ENCODE data around the gene LZTR1. TPM values are rescaled to one million over a fixed set of nuclear protein-coding genes. Genes with fewer than 3 reads are reported as not detected.
"Not testable (repeated sequence)": the region's sequence is repeated elsewhere in the genome, so short reads cannot be mapped to it uniquely, and the experiment has no call there.

LZTR1 gene
- total RNA-seq, 1 donor from 2014 or later, result 38.4 TPM

DNA sequence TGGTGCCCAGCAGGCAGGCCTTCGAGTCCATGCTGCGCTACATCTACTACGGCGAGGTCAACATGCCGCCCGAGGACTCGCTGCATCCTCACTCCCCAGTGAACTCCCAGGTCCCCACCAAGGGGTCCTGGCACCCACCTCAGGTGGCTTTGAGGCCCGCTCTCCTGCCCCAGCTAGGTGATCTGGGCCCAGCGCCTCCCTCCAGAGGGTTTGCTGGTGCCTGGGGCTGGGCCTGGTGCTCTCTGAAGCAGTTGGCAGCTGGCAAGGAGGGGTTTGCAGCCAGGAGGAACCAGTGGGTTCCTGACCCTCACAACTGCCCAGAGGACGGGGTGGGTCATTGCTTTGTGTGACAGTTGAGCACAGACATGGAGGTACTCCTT lies 13.9 kb downstream of the LZTR1 start:
- DNase-seq (ENCODE audit: low read depth in 2 of 2), result no peak

DNA sequence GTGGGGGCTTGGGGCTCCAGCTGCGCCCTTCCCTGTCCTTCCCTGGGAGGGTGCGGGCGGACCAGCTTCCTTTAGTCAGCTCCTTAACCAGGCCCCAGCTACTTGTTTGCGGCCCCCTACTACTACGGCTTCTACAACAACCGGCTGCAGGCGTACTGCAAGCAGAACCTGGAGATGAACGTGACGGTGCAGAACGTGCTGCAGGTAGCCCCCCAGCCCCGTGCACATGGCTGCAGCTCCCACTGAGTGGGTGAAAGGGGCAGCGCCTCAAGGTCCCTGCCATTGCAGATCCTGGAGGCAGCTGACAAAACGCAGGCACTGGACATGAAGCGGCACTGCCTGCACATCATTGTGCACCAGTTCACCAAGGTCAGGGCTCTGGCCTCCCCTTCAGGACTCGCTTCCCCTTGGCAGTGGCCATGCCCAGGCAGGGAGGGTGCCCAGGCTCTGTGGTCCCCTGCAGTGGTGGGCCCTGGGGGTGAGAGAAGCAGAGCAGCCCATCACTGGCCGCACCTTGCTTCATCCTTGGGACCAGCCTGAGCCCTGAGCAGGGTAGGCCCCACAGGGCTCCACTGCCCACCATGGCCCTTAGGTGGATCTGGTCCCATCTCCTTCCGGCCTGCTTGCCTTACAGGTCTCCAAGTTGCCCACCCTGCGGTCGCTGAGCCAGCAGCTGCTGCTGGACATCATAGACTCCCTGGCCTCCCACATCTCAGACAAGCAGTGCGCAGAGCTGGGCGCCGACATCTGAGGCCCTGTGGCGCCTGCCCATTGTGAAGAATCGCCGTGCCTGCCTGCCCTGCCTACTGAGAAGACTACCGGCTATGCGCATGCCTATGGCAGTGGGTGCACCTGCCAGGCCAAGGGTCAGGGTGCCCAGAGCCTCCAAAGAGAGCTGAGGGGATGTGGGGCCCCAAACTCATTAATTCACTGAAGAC lies 14.8 kb downstream of the LZTR1 start:
- DNase-seq (ENCODE audit: low read depth in 2 of 2), result no peak

DNA sequence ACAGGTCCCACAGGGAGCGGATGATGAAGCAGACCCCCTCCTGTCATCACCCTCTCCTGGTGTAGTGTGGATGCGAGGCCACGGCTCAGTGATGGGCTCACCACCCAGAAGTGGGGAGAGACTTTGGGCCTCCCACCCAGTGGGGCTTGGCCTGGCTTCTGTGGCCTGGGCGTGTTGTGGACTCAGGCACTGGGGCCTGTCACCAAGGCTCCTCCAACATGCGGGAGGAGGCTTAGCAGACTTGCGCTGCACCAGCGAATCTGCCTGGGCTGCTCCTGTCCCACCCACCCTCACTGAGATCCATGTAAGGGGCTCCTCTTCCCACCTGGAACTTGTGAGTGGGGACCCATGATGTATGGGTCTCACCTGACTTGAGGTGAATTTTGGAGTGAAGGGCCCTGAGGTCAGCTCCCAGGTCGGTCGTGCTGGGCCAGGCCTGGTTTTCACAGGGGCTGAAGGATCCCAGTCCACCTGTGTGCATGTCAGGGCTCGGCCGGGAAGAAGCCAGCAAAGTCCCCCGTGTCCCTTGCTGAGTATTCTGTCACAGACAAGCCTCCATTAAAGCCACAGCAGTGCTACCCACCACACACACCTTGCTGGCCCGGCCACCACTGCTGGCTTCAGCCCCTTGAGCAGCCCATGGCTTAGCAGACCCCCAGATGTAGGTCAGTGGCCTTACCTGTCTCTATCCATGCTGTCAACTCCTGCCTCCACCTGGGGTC lies 15.6 kb downstream of the LZTR1 start:
- no peak for DNase-seq (ENCODE audit: low read depth in 2 of 2)

DNA sequence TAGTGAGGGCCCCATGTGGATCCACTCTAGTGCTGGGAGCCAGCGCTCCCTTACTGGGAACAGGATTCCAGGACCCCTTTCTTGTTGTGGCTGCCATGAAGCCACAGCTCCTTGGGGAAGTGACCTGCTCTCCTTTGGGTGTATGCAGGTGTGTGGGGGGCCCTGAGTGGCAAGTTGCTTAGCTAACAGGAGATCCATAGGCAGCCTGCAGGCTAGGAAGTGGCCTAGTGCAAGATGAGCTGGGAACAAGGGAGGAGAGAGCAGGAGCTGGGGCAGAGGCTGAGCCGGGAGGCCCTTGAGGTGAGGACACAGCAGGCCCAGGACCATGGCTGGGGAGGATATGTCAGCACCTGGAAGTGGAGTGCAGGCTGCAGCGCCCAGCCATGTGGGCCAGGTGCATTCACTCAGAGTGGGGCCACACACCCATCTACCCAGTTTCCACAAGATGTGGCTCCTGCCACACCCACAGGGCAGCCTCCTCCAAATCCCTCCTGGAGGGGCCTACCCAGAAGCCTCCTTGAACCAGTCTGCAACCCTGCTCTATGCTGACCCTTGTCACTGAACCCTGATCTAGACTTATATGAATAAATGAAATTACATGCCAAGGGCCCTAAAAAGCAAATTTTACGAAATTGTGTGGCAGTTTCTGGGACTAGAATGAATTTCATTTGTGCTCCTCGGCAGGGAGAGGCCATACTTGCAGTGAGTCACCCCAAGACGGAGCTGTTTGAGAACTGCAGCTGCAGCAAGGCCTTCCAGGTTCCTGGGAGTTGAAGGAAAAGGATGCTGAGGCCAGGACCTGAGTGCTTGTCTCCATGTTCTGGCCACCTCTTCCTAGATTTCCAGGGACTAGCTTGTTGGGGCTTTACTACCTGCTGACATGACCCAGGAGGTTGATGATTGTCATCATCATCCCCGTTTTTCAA lies 16.6 kb downstream of the LZTR1 start:
- DNase-seq (ENCODE audit: low read depth in 2 of 2), result no peak

DNA sequence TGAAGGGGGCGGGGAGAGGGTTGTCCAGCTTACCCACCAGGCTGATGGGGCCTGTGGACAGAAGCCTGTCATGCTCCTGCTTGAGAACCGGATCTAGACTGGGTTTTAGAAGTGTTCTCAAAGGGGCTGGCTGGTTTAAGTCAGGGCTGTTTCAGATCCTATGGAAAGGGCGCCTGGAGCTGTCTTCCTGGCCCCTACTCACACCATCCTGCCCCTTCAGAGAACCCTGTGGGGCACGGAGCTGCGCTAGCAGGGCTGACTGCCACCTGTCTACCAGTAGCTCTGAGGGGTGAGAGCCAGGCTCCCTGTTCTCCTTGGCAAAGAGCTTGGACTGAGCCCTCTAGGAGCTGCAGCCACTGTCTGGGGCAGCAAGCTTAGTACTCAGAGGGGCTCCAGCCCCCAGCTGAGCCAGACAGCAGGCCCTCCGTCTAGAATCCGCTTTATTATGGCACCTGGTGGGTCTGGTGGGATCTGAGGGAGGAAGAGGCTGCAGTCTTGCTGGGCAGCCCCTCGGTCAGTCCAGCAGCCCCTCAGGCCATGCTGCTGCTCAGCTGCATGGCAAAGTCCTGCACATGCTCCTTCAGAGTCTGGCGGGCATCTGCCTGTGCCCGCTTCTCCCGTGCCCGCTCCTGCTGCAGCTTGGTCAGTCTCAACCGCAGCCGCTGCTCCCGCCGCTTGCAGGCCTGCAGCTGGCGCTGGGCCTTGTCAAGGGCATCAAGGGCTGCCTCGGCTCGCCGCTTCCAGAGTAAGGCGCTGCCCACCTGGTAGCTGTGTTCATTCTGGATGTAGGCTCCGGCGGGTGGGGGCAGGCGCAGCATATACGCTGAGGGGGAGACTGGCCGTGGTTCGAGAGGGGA lies 17.5 kb downstream of the LZTR1 start:
- no peak for DNase-seq (ENCODE audit: low read depth in 2 of 2)

DNA sequence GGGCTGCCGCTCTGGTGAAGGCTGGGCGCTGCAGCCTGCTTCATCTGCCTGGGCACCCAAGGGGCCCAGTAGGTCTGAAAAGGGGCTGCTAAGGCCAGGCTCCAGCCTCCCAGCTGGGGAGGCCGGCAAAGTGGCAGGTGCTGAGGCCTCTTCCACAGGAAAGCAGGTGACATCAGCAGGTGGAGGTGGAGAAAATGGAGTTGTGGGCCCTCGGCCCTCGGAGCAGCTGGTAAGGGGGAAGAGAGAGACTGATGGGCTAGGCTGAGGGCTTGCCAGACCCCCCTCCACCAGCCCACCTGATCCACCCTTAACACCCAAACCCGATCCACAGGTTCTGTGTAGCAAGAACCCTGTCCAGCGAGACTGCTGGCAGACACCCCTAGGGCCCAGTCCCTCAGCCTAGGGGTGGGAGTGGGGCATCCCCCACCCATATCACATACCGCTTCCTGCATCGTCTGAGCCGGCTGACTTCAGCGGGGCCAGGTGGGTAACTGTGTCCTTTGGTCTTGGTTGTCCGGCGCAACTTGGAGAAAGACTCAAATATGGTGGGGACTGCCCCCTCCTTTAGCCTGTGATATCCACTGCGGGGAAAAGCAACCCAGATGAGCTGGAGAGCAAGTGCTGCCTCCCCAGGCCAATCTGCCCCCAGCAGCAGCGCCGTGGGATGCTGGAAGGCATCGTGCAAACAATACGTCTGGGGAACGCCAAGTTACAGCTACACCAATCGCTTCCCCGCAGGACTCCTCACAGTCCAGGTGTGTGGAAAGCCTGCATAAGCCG lies 18.3 kb downstream of the LZTR1 start:
- no peak for DNase-seq (ENCODE audit: low read depth in 2 of 2)

DNA sequence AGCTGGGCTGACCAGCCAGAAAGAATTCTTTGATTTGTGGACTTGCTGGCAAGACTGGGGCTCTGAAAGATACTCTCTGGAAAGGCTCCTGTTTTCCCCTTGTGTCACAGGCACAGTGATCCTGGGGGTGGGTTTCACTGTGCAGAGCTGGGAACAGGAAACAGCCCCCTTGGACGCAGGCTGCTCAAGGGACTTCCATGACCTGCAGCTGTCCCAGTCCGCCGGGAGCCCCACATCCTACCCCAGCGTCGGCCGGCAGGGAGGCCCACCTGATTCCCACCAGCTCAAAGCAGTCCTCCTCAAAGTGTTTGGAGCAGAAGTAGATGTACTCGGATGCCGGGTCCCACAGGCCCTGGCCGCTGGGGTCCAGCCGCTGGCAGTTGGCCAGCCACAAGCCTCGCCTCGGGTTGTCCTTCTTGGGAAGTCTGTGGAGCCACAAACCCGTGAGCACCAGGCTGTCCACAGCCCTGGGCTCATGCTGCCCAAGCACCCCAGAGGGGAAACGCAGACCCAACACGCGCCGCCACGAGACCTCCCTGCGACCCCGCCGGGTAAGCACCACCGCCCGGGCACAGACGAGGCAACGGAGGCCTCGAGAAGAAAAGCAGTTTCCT lies 19.0 kb downstream of the LZTR1 start:
- DNase-seq (ENCODE audit: low read depth in 2 of 2), result no peak

DNA sequence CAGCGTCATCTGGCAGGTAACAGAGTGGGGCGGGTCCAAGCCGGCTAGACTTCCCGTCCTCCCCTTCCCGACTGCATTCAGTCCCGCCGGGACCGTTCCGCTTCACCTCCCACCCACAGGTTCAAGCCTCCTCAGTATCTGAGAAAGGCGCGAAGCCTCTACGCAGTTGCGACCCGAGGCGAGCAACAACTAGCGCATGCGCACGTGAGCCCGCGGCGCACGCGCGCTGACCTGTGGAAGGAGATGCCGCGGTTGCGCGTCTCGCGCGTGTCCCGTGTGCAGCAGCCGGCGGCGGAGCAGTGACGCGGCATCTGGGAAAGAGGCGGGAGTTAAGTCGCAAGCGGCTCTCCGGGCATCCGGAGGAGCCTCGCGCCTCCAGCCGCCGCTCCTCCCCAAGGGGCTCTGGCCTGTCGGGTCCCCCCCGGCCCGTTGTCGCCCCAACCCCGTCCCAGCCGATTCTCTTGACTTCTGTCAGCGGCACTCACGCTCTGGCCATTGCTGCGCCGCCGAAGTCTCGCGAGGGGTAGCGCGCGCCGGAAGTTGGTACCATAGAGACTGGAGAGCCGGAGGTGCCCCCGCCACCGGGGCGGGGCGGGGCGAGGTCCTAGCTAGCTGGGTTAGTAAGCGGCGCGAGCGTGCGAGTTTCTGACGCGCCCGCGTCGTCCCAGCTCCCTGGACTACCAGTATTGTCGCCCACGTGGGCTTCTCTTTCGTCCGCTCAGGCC lies 19.7 kb downstream of the LZTR1 start, which contains the start of gene THAP7:
Gene THAP7, minus strand, starts transcription at position 518 of the 725 bp plus-strand sequence. Its CDS starts 207 bp downstream, at position 311.
- DNase-seq (ENCODE audit: low read depth in 2 of 2), result peak; percentile 86 to 97

DNA sequence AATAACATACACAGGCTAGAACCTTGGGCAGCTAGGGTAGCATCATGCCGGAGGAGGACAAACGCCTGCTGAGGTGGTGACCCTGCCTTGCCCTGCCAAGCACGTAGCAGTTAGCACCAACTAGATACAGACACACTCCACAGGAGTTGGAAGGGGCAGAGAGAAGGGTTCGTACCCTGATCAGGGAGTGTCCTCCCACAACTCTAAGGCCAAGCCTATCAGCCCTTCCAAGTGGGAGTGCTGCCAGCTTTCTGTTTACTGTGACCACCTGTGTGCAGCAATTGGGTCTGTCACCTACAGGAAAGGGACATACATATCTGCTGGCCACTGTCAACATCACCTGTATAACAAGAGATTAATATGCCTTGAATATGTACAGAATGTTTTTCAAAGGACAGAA lies 21.7 kb downstream of the LZTR1 start:
- no peak for DNase-seq (ENCODE audit: low read depth in 2 of 2)

DNA sequence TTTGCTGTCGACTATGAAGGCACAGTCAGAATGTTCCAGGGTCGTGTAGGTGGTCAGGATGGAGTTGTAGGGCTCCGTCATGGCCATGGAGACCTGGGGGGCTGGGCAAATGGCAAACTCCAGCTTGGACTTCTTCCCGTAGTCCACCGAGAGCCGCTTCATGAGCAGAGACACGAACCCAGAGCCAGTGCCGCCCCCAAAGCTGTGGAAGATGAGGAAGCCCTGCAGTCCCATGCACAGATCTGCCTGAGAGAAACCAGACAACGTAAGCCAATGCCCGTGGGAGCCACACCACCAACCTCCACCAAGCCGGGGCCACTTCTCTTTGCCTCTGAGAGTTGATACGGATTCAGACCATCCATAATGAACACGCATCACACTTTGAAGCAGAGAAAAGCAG lies 27.1 kb downstream of the LZTR1 start:
- DNase-seq (ENCODE audit: low read depth in 2 of 2), result not testable (repeated sequence)

DNA sequence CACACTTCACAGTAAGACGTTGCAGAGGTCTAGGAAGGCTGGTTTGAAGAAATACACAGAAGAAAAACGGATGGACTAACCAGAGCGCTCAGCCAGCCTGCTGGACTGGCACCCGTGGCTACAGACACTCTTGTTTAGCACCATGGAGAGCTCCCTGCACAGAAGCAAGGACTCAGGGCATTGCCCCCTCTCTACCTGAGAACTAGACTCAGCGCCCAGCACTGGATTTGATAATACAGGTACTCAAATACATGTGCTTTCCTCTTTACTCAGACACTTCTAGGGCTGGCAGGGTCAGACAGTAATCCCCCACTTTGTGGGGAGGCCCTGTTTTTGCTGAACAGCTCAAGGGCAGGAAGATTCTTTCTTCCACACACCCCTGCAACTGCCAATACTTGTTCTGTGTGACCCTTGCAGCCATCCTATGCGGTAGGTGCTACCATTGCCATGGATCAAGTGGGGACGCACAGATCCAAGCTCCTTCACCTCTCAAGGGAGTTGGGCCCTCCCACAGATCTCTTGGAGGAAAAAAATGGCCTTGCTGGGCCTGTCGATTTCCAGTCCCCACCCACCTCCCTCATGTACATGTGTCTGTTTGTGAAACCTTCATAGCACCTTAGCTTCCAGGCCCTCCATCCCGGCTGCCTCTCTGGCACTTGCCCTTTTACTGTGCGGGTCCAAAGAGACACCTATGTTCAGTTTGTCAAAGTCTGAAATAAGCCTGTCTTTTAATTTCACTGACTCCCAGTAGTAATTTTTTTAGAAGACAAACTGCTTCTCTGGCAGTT lies 27.7 kb downstream of the LZTR1 start:
- peak; percentile 26 to 72 for DNase-seq (ENCODE audit: low read depth in 2 of 2)

DNA sequence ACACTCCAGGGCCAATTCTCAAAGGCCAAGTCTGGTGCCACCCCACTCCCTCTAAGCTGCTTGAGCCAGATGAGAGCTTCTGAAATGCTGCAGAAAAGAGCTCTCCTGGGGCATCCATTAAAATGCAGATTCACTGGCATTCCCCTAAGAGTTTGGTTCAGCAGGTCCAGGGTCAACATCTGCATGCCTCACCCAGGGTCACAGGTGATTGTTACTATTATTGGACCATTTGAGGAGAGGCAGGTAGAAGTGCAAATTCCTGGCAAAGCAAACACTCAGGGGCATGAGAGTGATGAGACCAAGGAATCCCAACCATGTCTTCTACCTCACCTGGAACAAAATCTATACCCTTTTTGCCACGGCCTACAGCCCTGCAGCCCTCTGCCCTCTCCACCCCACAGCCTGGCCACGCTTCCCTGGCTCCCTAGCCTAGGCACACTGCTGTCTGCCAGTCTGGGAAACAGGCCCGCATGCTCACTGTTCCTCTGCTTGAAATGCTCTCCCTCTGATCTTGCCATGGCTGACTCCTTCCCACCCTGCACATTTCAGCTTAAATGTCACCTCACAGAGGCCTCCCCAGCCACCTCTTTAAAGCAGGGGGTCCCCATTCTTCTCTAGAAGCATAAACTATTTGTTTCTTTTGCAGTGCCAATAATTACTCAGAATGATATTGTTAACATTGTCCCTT lies 28.5 kb downstream of the LZTR1 start:
- DNase-seq (ENCODE audit: low read depth in 2 of 2), result no peak

DNA sequence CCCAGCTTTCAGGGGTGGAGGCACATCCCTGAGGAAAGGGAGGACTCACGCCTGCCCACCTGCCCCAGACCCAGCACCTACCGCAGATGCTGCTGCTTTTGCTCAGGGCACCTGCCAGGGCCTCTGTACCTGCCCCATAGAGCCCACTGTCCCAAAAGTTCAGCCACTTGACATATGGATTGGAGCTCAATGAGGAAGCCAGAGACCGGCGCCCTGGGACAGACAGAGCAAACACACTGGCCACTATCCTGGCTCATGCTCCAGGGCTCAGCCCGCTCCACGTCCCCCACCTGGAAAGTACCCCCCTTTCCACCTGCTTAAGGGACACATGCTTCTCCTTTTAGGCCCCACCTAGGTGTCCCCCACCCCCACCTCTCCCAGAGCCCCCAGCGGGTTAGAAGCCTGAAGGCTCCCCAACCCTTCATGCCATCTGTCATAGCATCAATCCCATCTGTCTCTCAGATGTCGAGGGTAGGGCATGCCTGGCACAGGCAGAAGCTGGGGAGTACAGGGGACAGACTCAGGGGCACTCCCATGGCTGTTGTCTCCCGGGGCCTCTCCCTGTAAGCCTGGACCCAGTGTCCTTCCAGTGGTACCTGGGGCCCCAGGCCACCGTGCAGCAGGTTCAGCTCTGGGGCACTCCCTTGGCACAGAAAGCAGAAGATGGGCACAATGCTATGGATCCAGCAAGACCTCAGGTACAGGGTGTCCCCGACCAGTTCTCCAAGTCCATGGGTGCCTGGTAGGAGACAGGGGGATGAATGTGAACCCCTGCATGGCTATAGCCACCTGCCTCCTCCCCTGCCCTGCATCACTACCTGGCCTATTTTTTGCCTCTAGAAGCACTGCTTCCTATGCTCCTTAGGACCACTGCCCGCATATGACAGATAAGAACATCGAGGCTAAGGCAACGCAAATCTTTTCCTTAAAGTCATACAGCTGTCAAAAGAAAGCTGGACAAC lies 30.6 kb downstream of the LZTR1 start:
- DNase-seq (ENCODE audit: low read depth in 2 of 2), result no peak

DNA sequence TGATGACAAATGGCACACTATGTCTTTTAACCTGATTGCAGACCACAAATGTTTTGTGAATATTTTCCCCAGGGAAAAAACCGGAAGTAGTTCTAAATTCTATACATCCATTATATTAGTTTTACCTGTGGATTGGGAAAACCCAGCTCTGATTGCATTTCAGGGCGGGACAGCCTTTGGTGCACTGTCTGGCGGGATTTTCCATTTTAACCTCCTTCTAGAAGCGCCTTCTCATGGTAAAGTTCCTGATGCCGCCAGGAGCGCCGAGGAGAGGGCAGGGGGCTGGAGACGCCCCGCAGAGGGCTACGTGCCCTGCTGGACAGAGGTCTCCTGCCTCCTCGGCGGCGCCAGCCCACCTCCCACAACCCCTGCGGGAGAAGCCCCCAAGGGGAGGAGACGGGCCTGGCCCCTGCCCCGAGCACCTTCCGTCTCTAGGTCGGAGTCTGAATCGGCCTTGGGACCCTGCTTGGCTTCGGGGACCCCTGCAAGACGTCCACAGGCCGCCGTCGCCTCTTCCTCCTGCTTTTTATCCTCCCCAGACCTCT lies 31.6 kb downstream of the LZTR1 start:
- no peak for DNase-seq (ENCODE audit: low read depth in 2 of 2)

DNA sequence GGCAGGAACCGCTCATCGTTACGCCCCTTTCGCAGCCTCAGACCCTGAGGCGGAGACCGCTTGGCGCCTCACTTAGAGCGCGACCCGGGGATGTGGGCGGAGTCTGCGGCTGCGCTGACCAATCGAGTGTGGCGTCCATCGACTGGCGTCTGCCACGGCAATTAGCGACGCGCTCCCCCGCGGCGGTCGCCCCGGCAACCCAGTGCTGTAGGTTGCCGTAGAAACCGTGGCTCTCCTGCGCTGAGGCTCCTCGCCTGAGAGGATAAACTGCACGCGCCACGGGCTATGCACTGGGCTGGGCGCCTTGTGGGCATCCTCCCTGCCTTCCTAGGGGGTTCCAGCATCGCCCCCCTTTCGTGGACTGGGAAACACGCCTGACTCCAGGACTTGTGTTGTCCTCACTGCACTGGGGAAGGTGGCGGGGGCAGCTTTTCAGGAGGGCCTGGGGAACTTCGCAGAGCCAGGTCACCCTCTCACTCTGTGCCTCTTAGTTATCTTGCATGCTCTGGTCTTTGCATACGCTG lies 32.2 kb downstream of the LZTR1 start:
- DNase-seq (ENCODE audit: low read depth in 2 of 2), result peak; percentile 63 to 91
